Glutamatergic neuron (in vitro differentiated cells): ENCODE results near the gene ZYG11B. TPM values are rescaled to one million over a fixed set of nuclear protein-coding genes. Genes with fewer than 3 reads are reported as not detected.
"Not testable (repeated sequence)": the region's sequence is repeated elsewhere in the genome, so short reads cannot be mapped to it uniquely, and the experiment has no call there.

Experiments used
- DNase-seq: peaks from one replicate; pipeline ENCODE4 v3.0.0; 2022
- H3K27ac Mint-ChIP-seq: one replicate; pipeline ENCODE4 v1.8.0; 2020; ENCODE audit warnings: mild to moderate bottlenecking, mixed read lengths, inconsistent platforms; ENCODE audit not compliant: unreplicated experiment
- H3K27me3 Mint-ChIP-seq: one replicate; pipeline ENCODE4 v1.8.0; 2020; ENCODE audit warnings: mild to moderate bottlenecking, moderate library complexity, mixed read lengths, inconsistent platforms; ENCODE audit not compliant: unreplicated experiment
- H3K36me3 Mint-ChIP-seq: one replicate; pipeline ENCODE4 v1.8.0; 2020; ENCODE audit warnings: mild to moderate bottlenecking, mixed read lengths, inconsistent platforms; ENCODE audit not compliant: unreplicated experiment
- H3K4me1 Mint-ChIP-seq: one replicate; pipeline ENCODE4 v1.8.0; 2020; ENCODE audit warnings: mild to moderate bottlenecking, low read depth, mixed read lengths, inconsistent platforms; ENCODE audit not compliant: unreplicated experiment
- H3K4me3 Mint-ChIP-seq: one replicate; pipeline ENCODE4 v1.8.0; 2020; ENCODE audit warnings: mild to moderate bottlenecking, mixed read lengths, inconsistent platforms; ENCODE audit not compliant: unreplicated experiment
- H3K9me3 Mint-ChIP-seq: one replicate; pipeline ENCODE4 v1.8.0; 2020; ENCODE audit warnings: mild to moderate bottlenecking, moderate library complexity, mixed read lengths, inconsistent platforms; ENCODE audit not compliant: unreplicated experiment
- total RNA-seq: library from RNA; stranded (reverse); fragmentation: NEBNext Ultra II Directional; extraction: Animal tissue kit (Norgen Biotek cat#: 25700); gene quantifications from one replicate; pipeline ENCODE4 v1.2.1, GENCODE V29; 2021; ENCODE audit not compliant: unreplicated experiment
- TF ChIP-seq, protein P1 (sequence below): fragments of 200-600 bp; sonication (generic); IDR thresholded peaks from one replicate; pipeline ENCODE4 v1.5.0; 2021; ENCODE audit not compliant: partially characterized antibody, unreplicated experiment

Gene ZYG11B
- total RNA-seq, 1 donor from 2014 or later, result 47.2 TPM

DNA sequence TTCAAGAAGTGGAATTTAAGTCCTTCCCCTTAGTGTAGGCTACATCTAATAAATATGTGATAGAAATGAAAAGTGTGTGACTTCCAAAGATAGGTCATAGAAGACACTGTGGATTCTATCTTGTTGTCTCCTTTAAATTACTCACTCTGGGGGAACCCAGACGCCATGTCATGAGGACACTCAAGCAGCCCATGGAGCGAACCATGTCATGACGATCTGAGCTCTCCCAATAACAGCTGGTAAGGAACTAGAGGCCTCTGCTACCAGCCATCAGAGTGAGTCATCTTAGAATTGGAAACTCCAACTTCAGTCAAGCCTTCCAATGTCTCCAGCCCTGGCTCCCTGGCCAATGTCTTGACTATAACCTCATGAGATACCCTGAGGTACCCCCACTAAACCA is 34.4 kb upstream of the ZYG11B start:
- H3K4me3 Mint-ChIP-seq, result no peak overlapping the region
- no peaks in the 10 kb centered on the region for H3K4me1 Mint-ChIP-seq
- H3K27ac Mint-ChIP-seq, result no peak overlapping the region
- H3K27me3 Mint-ChIP-seq, result no peaks in the 10 kb centered on the region
- no peak for DNase-seq
- peaks cover 3% of the 10 kb centered on the region for H3K9me3 Mint-ChIP-seq
- H3K36me3 Mint-ChIP-seq, result no peaks in the 10 kb centered on the region
- TF ChIP-seq, protein P1, sequence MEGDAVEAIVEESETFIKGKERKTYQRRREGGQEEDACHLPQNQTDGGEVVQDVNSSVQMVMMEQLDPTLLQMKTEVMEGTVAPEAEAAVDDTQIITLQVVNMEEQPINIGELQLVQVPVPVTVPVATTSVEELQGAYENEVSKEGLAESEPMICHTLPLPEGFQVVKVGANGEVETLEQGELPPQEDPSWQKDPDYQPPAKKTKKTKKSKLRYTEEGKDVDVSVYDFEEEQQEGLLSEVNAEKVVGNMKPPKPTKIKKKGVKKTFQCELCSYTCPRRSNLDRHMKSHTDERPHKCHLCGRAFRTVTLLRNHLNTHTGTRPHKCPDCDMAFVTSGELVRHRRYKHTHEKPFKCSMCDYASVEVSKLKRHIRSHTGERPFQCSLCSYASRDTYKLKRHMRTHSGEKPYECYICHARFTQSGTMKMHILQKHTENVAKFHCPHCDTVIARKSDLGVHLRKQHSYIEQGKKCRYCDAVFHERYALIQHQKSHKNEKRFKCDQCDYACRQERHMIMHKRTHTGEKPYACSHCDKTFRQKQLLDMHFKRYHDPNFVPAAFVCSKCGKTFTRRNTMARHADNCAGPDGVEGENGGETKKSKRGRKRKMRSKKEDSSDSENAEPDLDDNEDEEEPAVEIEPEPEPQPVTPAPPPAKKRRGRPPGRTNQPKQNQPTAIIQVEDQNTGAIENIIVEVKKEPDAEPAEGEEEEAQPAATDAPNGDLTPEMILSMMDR, result no peak

DNA sequence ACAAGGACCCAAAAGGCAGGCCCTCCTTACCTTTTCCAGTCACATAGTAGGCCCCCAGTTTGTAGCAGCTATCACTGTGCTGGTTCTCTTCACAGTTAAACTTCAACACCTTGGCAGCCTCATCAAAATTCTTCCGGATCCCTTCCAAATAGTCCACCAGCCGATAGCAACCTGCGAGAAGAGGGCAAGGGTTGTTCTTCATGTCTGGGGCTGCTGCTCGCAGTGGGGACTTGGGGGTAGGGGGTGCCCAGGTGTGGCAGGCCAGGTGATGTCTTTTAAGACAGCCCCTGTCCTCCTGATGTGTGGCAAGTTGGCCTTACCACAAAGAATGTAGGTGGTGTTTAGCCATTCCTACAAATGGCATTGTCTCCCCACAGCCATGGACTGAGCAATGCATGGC is 33.6 kb upstream of the ZYG11B start:
- H3K9me3 Mint-ChIP-seq, result peaks cover 3% of the 10 kb centered on the region
- no peak overlapping the region for H3K4me3 Mint-ChIP-seq
- H3K27me3 Mint-ChIP-seq, result peaks cover 2% of the 10 kb centered on the region
- TF ChIP-seq, protein P1, result no peak
- H3K27ac Mint-ChIP-seq, result no peak overlapping the region
- H3K4me1 Mint-ChIP-seq, result peaks cover 3% of the 10 kb centered on the region
- no peaks in the 10 kb centered on the region for H3K36me3 Mint-ChIP-seq
- no peak for DNase-seq

DNA sequence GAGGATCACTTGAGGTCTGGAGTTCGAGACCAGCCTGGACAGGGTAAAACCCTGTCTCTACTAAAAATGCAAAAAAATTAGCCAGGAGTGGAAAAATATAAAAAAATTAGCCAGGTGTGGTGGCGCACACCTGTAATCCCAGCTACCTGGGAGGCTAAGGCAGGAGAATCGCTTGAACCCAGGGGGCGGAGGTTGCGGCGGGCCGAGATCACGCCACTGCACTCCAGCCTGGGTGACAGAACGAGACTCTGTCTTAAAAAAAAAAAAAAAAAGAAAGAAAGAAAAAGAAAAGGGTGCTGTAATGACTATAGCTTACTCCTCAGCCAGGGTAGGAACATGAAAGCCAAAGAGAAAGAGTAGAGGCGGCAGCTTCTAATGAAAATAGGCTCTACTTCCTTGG is 32.9 kb upstream of the ZYG11B start:
- H3K27ac Mint-ChIP-seq, H3K27me3 Mint-ChIP-seq, H3K4me3 Mint-ChIP-seq, H3K9me3 Mint-ChIP-seq, DNase-seq, H3K36me3 Mint-ChIP-seq, H3K4me1 Mint-ChIP-seq: not testable (repeated sequence)

DNA sequence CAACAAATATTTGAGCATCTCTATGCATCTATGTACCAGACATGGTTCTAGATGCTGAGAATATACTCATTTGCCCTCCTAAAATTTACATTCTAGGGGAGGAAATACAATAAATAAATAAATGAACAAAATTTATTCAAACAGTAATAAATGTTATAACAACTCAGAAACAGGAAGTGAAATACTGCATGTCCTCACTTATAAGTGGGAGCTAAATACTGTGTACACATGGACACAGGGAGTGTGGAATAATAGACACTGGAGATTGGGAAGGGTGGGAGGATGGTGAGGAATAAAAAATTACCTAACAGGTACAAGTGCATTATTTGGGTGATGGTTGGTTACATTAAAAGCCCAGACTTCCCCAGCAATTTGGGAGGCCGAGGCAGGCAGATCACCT is 32.4 kb upstream of the ZYG11B start:
- H3K27ac Mint-ChIP-seq, result no peak overlapping the region
- H3K36me3 Mint-ChIP-seq, result no peaks in the 10 kb centered on the region
- H3K4me3 Mint-ChIP-seq, result no peak overlapping the region
- DNase-seq, result no peak
- peaks cover 6% of the 10 kb centered on the region for H3K27me3 Mint-ChIP-seq
- peaks cover 4% of the 10 kb centered on the region for H3K9me3 Mint-ChIP-seq
- TF ChIP-seq, protein P1, result no peak
- H3K4me1 Mint-ChIP-seq, result peaks cover 3% of the 10 kb centered on the region

DNA sequence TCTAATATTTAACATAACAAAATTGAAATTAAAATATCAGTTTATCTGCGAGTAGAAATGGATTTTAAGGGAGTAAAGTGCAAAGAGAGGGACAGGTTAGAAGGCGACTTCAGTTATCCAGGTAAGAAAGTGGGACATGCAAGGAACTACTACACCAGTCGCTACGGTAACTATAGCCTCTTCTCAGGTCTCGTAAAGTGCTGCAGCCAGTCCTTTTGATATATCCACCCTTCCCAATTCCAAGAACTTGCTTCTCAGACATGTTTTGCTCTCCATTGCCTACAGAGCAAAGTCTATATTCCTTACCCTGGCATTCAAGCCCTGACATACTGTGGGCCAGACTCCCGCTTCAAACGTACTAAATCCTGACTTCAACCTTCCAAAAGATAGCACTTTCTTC is 30.6 kb upstream of the ZYG11B start:
- peaks cover 6% of the 10 kb centered on the region for H3K27me3 Mint-ChIP-seq
- H3K9me3 Mint-ChIP-seq, result peaks cover 4% of the 10 kb centered on the region
- peaks cover 3% of the 10 kb centered on the region for H3K4me1 Mint-ChIP-seq
- no peak for DNase-seq
- no peak overlapping the region for H3K27ac Mint-ChIP-seq
- no peak overlapping the region for H3K4me3 Mint-ChIP-seq
- TF ChIP-seq, protein P1, result no peak
- no peaks in the 10 kb centered on the region for H3K36me3 Mint-ChIP-seq
